Transverse colon (tissue), 4 donors: ENCODE measurements around the gene MAP2K4. TPM values are rescaled to one million over a fixed set of nuclear protein-coding genes. Genes with fewer than 3 reads are reported as not detected.

Experiments used
- DNase-seq: peaks from one replicate; pipeline ENCODE4 v3.0.0-alpha.2; 2019
- H3K27ac ChIP-seq, 4 donors: fragments of 200-600 bp; sonication (generic); 2 replicates each; pipeline ENCODE4 v1.5.1; 2016 to 2018; ENCODE audit warnings: inconsistent platforms in 4 of 4
- H3K27me3 ChIP-seq: fragments of 200-600 bp; sonication (generic); 2 replicates; pipeline ENCODE4 v1.5.1; 2017; ENCODE audit warnings: inconsistent platforms
- H3K36me3 ChIP-seq, 4 donors: fragments of 200-600 bp; sonication (generic); 2 replicates each; pipeline ENCODE4 v1.5.1; 2017 to 2019; ENCODE audit warnings: inconsistent platforms in 4 of 4
- H3K4me1 ChIP-seq, 4 donors: fragments of 200-600 bp; sonication (generic); 2 replicates each; pipeline ENCODE4 v1.5.1; 2017 to 2020; ENCODE audit warnings: inconsistent platforms in 4 of 4
- H3K4me3 ChIP-seq, 4 donors: fragments of 200-600 bp; sonication (generic); 1 replicate in 1 of 4; 2 replicates in 3 of 4; pipeline versions ENCODE4 v1.5.1 to v1.6.1; 2017 to 2019; ENCODE audit warnings: inconsistent platforms in 4 of 4
- H3K9me3 ChIP-seq, 2 donors: fragments of 200-600 bp; sonication (generic); 2 replicates each; pipeline ENCODE4 v1.5.1; 2017 to 2019; ENCODE audit warnings: inconsistent platforms in 2 of 2
- CTCF ChIP-seq, 5 experiments: fragments of 200-600 bp in 3 of 5; fragments of 450-650 bp in 2 of 5; sonication (generic) in 3 of 5; IDR thresholded peaks; 1 replicate in 2 of 5; 2 replicates in 3 of 5; pipeline ENCODE4 v1.5.1; 2016 to 2017; ENCODE audit warnings: antibody characterized with exemption in 5 of 5, inconsistent platforms in 3 of 5, mild to moderate bottlenecking in 2 of 5, moderate library complexity in 1 of 5
- EP300 ChIP-seq: sonication (generic); formaldehyde crosslinking; IDR thresholded peaks from one replicate; pipeline ENCODE4 v1.6.1; 2017; ENCODE audit warnings: antibody characterized with exemption, low read depth
- POLR2A ChIP-seq: fragments of 450-650 bp; IDR thresholded peaks from one replicate; pipeline ENCODE4 v1.6.1; 2016; ENCODE audit warnings: antibody characterized with exemption, mild to moderate bottlenecking, moderate library complexity
- POLR2AphosphoS5 ChIP-seq, 3 donors: sonication (generic); formaldehyde crosslinking; IDR thresholded peaks; one replicate each; pipeline ENCODE4 v1.6.1; 2016; ENCODE audit warnings: antibody characterized with exemption in 3 of 3
- WGBS, 2 donors: methylation state at CpG; one replicate each; pipeline ENCODE4 v1.1.5; 2018; ENCODE audit warnings: low coverage in 1 of 2; 5-methylcytosine and 5-hydroxymethylcytosine counted together
- in situ Hi-C, 4 donors: fragments of 200-750 bp; cut with MboI; loops; one replicate each; pipeline versions ENCODE4 v1.15.0 to v1.15.1; 2017; ENCODE audit warnings: low sequenced_read_pairs in 3 of 4, low pct_ligation_motif_present in 1 of 4, low pct_unique_long_range_greater_than_20kb in 1 of 4
- intact Hi-C: fragments of 100-400 bp; cut with DNase I; formaldehyde crosslinking; loops from one replicate; pipeline ENCODE4 v1.15.1; 2023; ENCODE audit warnings: low total_unique reads
- total RNA-seq, 4 donors: library from RNA; depleted of rRNA; stranded (reverse); fragments of >200 nt; gene quantifications; one replicate each; pipeline ENCODE4 v1.1.0, GENCODE V29; 2016

The MAP2K4 gene
- total RNA-seq, 4 donors from 2014 or later = 6.2 to 24.0 (median 17.8) TPM

DNA sequence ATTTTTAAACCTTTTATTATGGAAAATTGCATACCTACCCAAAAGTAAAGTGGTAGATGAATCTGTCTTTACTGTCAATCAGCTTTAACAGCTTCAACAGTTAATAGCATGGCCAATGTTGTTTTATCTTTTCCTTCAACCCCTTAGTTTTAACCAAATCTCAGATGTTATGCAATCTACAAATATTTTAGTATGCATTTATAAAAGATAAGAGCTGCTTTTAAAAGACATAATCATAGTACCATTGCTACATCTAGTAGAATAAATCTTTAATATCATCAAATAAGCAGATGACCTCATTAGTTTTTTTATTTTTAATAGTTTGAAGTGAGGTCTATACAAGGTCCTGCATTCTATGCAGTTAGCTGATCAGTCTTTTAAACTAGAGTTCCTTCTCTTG is 37.9 kb downstream of the MAP2K4 start:
- Histone ChIP-seq H3K27me3 (no peaks in the 10 kb centered on the region), H3K4me3 (no peak overlapping the region), H3K9me3 (no peaks in the 10 kb centered on the region), H3K36me3 (no peaks in the 10 kb centered on the region), H3K27ac (no peak overlapping the region), H3K4me1 (peaks cover 0 to 28% (median 2%) of the 10 kb centered on the region in 4 donors)
- in situ Hi-C loops (no loop called here), intact Hi-C loops (no loop called here)
- TF ChIP-seq EP300 (no peak), POLR2A (no peak), CTCF (IDR thresholded peaks at IDR 0.05) (no peak)
- DNase-seq = no peak

GRCh38 chr17:12062249-12062648 is 41.6 kb downstream of the MAP2K4 start:
- peaks cover 0 to 11% (median 2%) of the 10 kb centered on the region in 4 donors for H3K4me1 ChIP-seq
- no peaks in the 10 kb centered on the region for H3K27me3 ChIP-seq
- TF ChIP-seq POLR2A (no peak), CTCF (IDR thresholded peaks at IDR 0.05) (no peak)
- no peaks in the 10 kb centered on the region for H3K9me3 ChIP-seq
- no peak overlapping the region for H3K4me3 ChIP-seq
- H3K27ac ChIP-seq = no peak overlapping the region
- H3K36me3 ChIP-seq = peaks cover 0 to 6% (median 0%) of the 10 kb centered on the region in 4 donors
- WGBS, 2 donors = 95% methylated on average over 3 of the region's 3 CpGs; no CpG with 5 or more reads in 1 of the 2 donors
- intact Hi-C loops = no loop called here
- no peak for DNase-seq
- in situ Hi-C loops = no loop called here

GRCh38 chr17:12064395-12064794 is 43.7 kb downstream of the MAP2K4 start:
- no peak overlapping the region for H3K4me3 ChIP-seq
- peaks cover 0 to 6% (median 0%) of the 10 kb centered on the region in 4 donors for H3K36me3 ChIP-seq
- intact Hi-C loops = no loop called here
- H3K9me3 ChIP-seq = no peaks in the 10 kb centered on the region
- H3K27ac ChIP-seq = no peak overlapping the region
- TF ChIP-seq CTCF (IDR thresholded peaks at IDR 0.05) (no peak), POLR2AphosphoS5 (IDR thresholded peaks at IDR 0.05) (no peak), EP300 (no peak), POLR2A (no peak)
- DNase-seq = no peak
- in situ Hi-C loops = no loop called here
- no peaks in the 10 kb centered on the region for H3K27me3 ChIP-seq
- peaks cover 0 to 7% (median 0%) of the 10 kb centered on the region in 4 donors for H3K4me1 ChIP-seq
- WGBS, 2 donors = 98 to 100% methylated on average over 2 of the region's 2 CpGs

- peaks cover 0 to 6% (median 0%) of the 10 kb centered on the region in 4 donors for H3K36me3 ChIP-seq
- no peak overlapping the region for H3K27ac ChIP-seq
- no peaks in the 10 kb centered on the region for H3K27me3 ChIP-seq
- H3K4me1 ChIP-seq = peaks cover 0 to 7% (median 0%) of the 10 kb centered on the region in 4 donors
- no peak for DNase-seq
- H3K9me3 ChIP-seq = no peaks in the 10 kb centered on the region
- in situ Hi-C loops (no loop called here), intact Hi-C loops (no loop called here)
- TF ChIP-seq EP300 = no peak
- no peak for TF ChIP-seq POLR2AphosphoS5 (IDR thresholded peaks at IDR 0.05)
- TF ChIP-seq CTCF (IDR thresholded peaks at IDR 0.05) = no peak
- no peak for TF ChIP-seq POLR2A
- no peak overlapping the region for H3K4me3 ChIP-seq
- WGBS, 2 donors = 44 to 94% methylated on average over 1 to 2 of the region's 2 CpGs
Observed at GRCh38 chr17:12067485-12067884, 46.8 kb downstream of the MAP2K4 start.
